DND-41 (cell line): Measurements from ENCODE around the gene SLC8B1.

ENCODE experiments used
- ATAC-seq: fragments of 200-7000 bp; cut with Tn5 transposase; 3 replicates; pipeline ENCODE4 v1.9.1; 2021; ENCODE audit warnings: low read depth; ENCODE audit not compliant: insufficient read depth
- DNase-seq: peaks from one replicate; pipeline ENCODE4 v3.0.0-alpha.2; 2020
- H2AFZ ChIP-seq: 2 replicates; pipeline ENCODE4 v1.6.0; 2012; ENCODE audit warnings: low read depth, low read length
- H3K27ac ChIP-seq: 2 replicates; pipeline ENCODE4 v1.5.1; 2012; ENCODE audit warnings: low read length, inconsistent platforms
- H3K27me3 ChIP-seq: fragments of 200-600 bp; sonication (generic); 2 replicates; pipeline ENCODE4 v1.6.0; 2012; ENCODE audit warnings: low read length, mild to moderate bottlenecking, inconsistent platforms; ENCODE audit not compliant: insufficient read depth, poor library complexity
- H3K36me3 ChIP-seq: 2 replicates; pipeline ENCODE4 v1.5.1; 2012; ENCODE audit warnings: low read length, inconsistent platforms; ENCODE audit not compliant: insufficient read depth
- H3K4me1 ChIP-seq: 2 replicates; pipeline ENCODE4 v1.5.1; 2012; ENCODE audit warnings: mild to moderate bottlenecking, low read length; ENCODE audit not compliant: insufficient read depth
- H3K4me2 ChIP-seq: 2 replicates; pipeline ENCODE4 v1.6.0; 2012; ENCODE audit warnings: mild to moderate bottlenecking, moderate library complexity, low read length, inconsistent platforms; ENCODE audit not compliant: insufficient read depth
- H3K4me3 ChIP-seq, 2 experiments: fragments of 200-600 bp in 1 of 2; shearing (Covaris generic) in 1 of 2; 2 replicates each; pipeline ENCODE4 v1.5.1; 2012 to 2016; ENCODE audit warnings: inconsistent platforms in 2 of 2, low read length in 2 of 2, mild to moderate bottlenecking in 2 of 2, low read depth in 1 of 2, moderate library complexity in 1 of 2
- H3K79me2 ChIP-seq: 2 replicates; pipeline ENCODE4 v1.6.0; 2012; ENCODE audit warnings: low read length, inconsistent platforms; ENCODE audit not compliant: insufficient read depth
- H3K9ac ChIP-seq: 2 replicates; pipeline ENCODE4 v1.6.0; 2012; ENCODE audit warnings: low read depth, mild to moderate bottlenecking, inconsistent platforms, low read length, moderate library complexity
- H3K9me3 ChIP-seq: 2 replicates; pipeline ENCODE4 v1.5.1; 2012; ENCODE audit warnings: low read length, moderate library complexity, mild to moderate bottlenecking, inconsistent platforms; ENCODE audit not compliant: insufficient read depth, severe bottlenecking
- H4K20me1 ChIP-seq: 2 replicates; pipeline ENCODE4 v1.6.0; 2012; ENCODE audit warnings: low read length; ENCODE audit not compliant: insufficient read depth
- CTCF ChIP-seq: IDR thresholded peaks from 2 replicates; pipeline ENCODE4 v1.5.1; 2012; ENCODE audit warnings: borderline replicate concordance, low read length, moderate library complexity, mild to moderate bottlenecking; ENCODE audit not compliant: poor library complexity, severe bottlenecking; ENCODE audit errors: extremely low read depth
- EZH2 ChIP-seq: IDR thresholded peaks from 3 replicates; pipeline ENCODE4 v1.6.1; 2012; ENCODE audit warnings: borderline replicate concordance, low read depth, mild to moderate bottlenecking, moderate library complexity, low read length, inconsistent platforms; ENCODE audit not compliant: severe bottlenecking

The SLC8B1 gene

DNA sequence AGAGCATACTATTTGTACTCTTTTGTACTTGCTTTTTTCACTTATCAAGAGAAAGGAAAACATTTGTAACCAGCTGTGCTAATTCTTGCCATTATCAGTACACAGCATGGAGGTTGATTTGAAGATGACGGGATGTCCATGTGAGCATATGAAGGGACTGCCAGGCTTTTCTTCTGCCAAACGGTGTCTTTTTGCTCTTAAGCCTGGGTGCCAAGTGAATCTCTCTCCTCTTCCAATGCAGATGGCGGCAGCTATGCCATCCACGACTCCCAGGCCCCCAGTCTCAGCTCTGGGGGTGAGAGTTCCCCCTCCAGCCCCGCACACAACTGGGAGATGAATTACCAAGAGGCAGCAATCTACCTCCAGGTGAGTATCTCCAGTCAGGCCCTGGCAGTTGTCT, 74.8 kb downstream of the SLC8B1 start:
- no peaks in the 10 kb centered on the region for H4K20me1 ChIP-seq
- H3K79me2 ChIP-seq, result peaks cover 8% of the 10 kb centered on the region
- H3K36me3 ChIP-seq, result peaks cover 10% of the 10 kb centered on the region
- peak overlapping the region; percentile 50; the same call in 1 of the 2 replicates for H3K9ac ChIP-seq
- DNase-seq (no peak), ATAC-seq (no peak)
- TF ChIP-seq EZH2, result no peak
- TF ChIP-seq CTCF, result no peak
- H3K4me1 ChIP-seq, result peaks cover 57% of the 10 kb centered on the region
- H3K4me3 ChIP-seq, result no peak overlapping the region
- no peaks in the 10 kb centered on the region for H3K27me3 ChIP-seq
- H3K27ac ChIP-seq, result peak overlapping the region; percentile 93
- H2AFZ ChIP-seq, result no peak overlapping the region
- H3K4me2 ChIP-seq, result no peak overlapping the region
- H3K9me3 ChIP-seq, result no peaks in the 10 kb centered on the region

GRCh38 chr12:113257564-113257963, 77.3 kb downstream of the SLC8B1 start:
- H3K4me1 ChIP-seq, result peaks cover 40% of the 10 kb centered on the region
- peaks cover 11% of the 10 kb centered on the region; the same call in 1 of the 2 replicates for H3K36me3 ChIP-seq
- no peak for DNase-seq
- H4K20me1 ChIP-seq, result no peaks in the 10 kb centered on the region
- no peak overlapping the region for H2AFZ ChIP-seq
- 0 out of 2 replicates have a peak, but pooled peaks cover 2% of the 10 kb centered on the region for H3K79me2 ChIP-seq
- no peak overlapping the region for H3K9ac ChIP-seq
- H3K27me3 ChIP-seq, result no peaks in the 10 kb centered on the region
- no peak for ATAC-seq
- no peak overlapping the region for H3K4me2 ChIP-seq
- H3K27ac ChIP-seq, result peak overlapping the region; percentile 11; the same call in 1 of the 2 replicates
- H3K9me3 ChIP-seq, result no peaks in the 10 kb centered on the region
- no peak overlapping the region for H3K4me3 ChIP-seq
- TF ChIP-seq EZH2, result no peak
- TF ChIP-seq CTCF, result no peak

DNA sequence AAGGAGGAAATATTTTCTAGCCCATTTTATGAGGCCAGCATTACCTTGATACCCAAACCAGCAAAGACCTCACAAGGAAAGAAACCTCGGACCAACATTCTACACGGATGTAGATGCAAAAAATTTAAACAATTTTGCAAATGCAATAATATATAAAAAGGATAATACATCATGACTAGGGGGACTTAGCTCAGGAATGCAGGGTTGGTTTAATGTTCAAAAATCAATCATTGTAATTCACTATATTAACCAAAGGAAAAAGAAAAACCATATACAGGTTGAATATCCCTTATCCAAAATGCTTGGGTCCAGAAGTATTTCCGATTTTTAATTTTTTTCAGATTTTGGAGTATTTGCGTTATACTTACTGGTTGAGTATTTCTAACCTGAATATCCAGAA, 80.6 kb downstream of the SLC8B1 start:
- DNase-seq (no peak), ATAC-seq (no peak)
- Histone ChIP-seq H3K4me2 (no peak overlapping the region), H3K4me1 (peaks cover 8% of the 10 kb centered on the region), H3K9ac (no peak overlapping the region), H3K9me3 (no peaks in the 10 kb centered on the region), H2AFZ (no peak overlapping the region), H3K27me3 (no peaks in the 10 kb centered on the region), H3K27ac (no peak overlapping the region), H3K79me2 (no peaks in the 10 kb centered on the region), H4K20me1 (no peaks in the 10 kb centered on the region), H3K36me3 (peaks cover 29% of the 10 kb centered on the region), H3K4me3 (no peak overlapping the region)
- TF ChIP-seq EZH2 (no peak), CTCF (no peak)
